HCT116 (cell line): Measurements from ENCODE around the gene EGFL8. TPM values are rescaled to one million over a fixed set of nuclear protein-coding genes. Genes with fewer than 3 reads are reported as not detected.

Experiments
- ATAC-seq: fragments of 200-7000 bp; cut with Tn5 transposase; 2 replicates; pipeline ENCODE4 v1.9.1; 2020; ENCODE audit warnings: mild to moderate bottlenecking, moderate library complexity
- BruUV-seq: library from RNA; stranded (reverse); fragments of 400-500 nt; replicated peaks from 2 replicates; lab custom pipeline; 2021; lab: Mats Ljungman, UMichigan
- CTCF ChIA-PET: fragments of 300-600 bp; sonication (Branson Sonifier 250); formaldehyde crosslinking; loops from one replicate; lab custom pipeline; 2021; ENCODE audit warnings: antibody characterized with exemption; lab: Charles Lee
- POLR2A ChIA-PET: fragments of 300-600, 350-600 bp; sonication (Branson Sonifier 250); formaldehyde crosslinking; loops from one replicate; lab custom pipeline; 2021; ENCODE audit warnings: antibody characterized with exemption; lab: Charles Lee
- RAD21 ChIA-PET, 2 experiments: fragments of 300-600 bp; sonication (Branson Sonifier 250); formaldehyde crosslinking; loops; one replicate each; lab custom pipeline; 2023; ENCODE audit warnings: low total read pairs in 2 of 2; ENCODE audit not compliant: uncharacterized antibody in 2 of 2, unreplicated experiment in 2 of 2, low non-redundant PET in 1 of 2; lab: Charles Lee
- DNase-seq: peaks from one replicate; pipeline ENCODE4 v3.0.0-alpha.2; 2010; ENCODE audit warnings: low read depth, low spot score
- H2AFZ ChIP-seq: fragments of 200-600 bp; shearing (Covaris generic), sonication (generic); 2 replicates; pipeline ENCODE4 v1.6.1; 2017; ENCODE audit warnings: low read depth, mixed run types, mixed read lengths, antibody characterized with exemption, low read length; ENCODE audit not compliant: poor library complexity, severe bottlenecking
- H3K27ac ChIP-seq: 2 replicates; pipeline ENCODE4 v1.5.1; 2012; ENCODE audit warnings: low read depth, low read length
- H3K27me3 ChIP-seq: fragments of 200-600 bp; sonication (generic); 2 replicates; pipeline ENCODE4 v1.6.1; 2016; ENCODE audit warnings: mixed run types, low read length, mixed read lengths; ENCODE audit not compliant: insufficient read depth
- H3K36me3 ChIP-seq, 2 experiments: fragments of 200-500 bp in 1 of 2; fragments of 200-600 bp in 1 of 2; sonication (Bioruptor generic) in 1 of 2; sonication (generic) in 1 of 2; 2 replicates each; pipeline versions ENCODE4 v1.5.1 to v1.6.1; 2014 to 2016; ENCODE audit warnings: low read length in 2 of 2, inconsistent platforms in 1 of 2, mixed read lengths in 1 of 2, mixed run types in 1 of 2; ENCODE audit not compliant: insufficient read depth in 2 of 2, control insufficient read depth in 1 of 2
- H3K4me1 ChIP-seq, 2 experiments: fragments of 200-600 bp in 1 of 2; sonication (generic) in 1 of 2; 2 replicates each; pipeline versions ENCODE4 v1.5.1 to v1.6.1; 2012 to 2017; ENCODE audit warnings: low read length in 2 of 2, inconsistent platforms in 1 of 2, mild to moderate bottlenecking in 1 of 2, mixed read lengths in 1 of 2, mixed run types in 1 of 2, moderate library complexity in 1 of 2; ENCODE audit not compliant: insufficient read depth in 2 of 2, control insufficient read depth in 1 of 2
- H3K4me2 ChIP-seq: fragments of 200-600 bp; sonication (generic); 2 replicates; pipeline ENCODE4 v1.6.1; 2017; ENCODE audit warnings: mixed run types, low read length, mixed read lengths
- H3K4me3 ChIP-seq, 2 experiments: fragments of 200-600 bp in 1 of 2; sonication (generic) in 1 of 2; replicated peaks in 1 of 2; 2 replicates each; pipeline ENCODE4 v1.5.1; 2011 to 2016; ENCODE audit warnings: low read length in 2 of 2, control low read depth in 1 of 2, low read depth in 1 of 2, mild to moderate bottlenecking in 1 of 2, mixed read lengths in 1 of 2, mixed run types in 1 of 2
- H3K79me2 ChIP-seq: fragments of 200-600 bp; sonication (generic); 2 replicates; pipeline ENCODE4 v1.6.1; 2017; ENCODE audit warnings: mild to moderate bottlenecking, mixed run types, low read length, moderate library complexity, mixed read lengths; ENCODE audit not compliant: insufficient read depth
- H3K9ac ChIP-seq: fragments of 200-600 bp; sonication (generic); 2 replicates; pipeline ENCODE4 v1.6.1; 2016; ENCODE audit warnings: low read length, mixed read lengths
- H3K9me2 ChIP-seq: fragments of 200-600 bp; sonication (generic), shearing (Covaris generic); 2 replicates; pipeline ENCODE4 v1.6.1; 2017; ENCODE audit warnings: mixed run types, mild to moderate bottlenecking, moderate library complexity; ENCODE audit not compliant: insufficient read depth
- H3K9me3 ChIP-seq, 2 experiments: fragments of 200-500 bp in 1 of 2; fragments of 200-600 bp in 1 of 2; sonication (Bioruptor generic) in 1 of 2; sonication (generic) in 1 of 2; 2 replicates each; pipeline ENCODE4 v1.6.1; 2014 to 2017; ENCODE audit warnings: low read length in 2 of 2, mixed read lengths in 2 of 2, inconsistent platforms in 1 of 2, low read depth in 1 of 2, mild to moderate bottlenecking in 1 of 2, mixed run types in 1 of 2, moderate library complexity in 1 of 2; ENCODE audit not compliant: control insufficient read depth in 1 of 2, insufficient read depth in 1 of 2
- H4K20me1 ChIP-seq: fragments of 200-600 bp; sonication (generic), shearing (Covaris generic); 2 replicates; pipeline ENCODE4 v1.6.1; 2017; ENCODE audit warnings: mixed run types, mild to moderate bottlenecking, moderate library complexity; ENCODE audit not compliant: insufficient read depth
- CBX3 ChIP-seq: IDR thresholded peaks from 2 replicates; pipeline ENCODE4 v1.6.1; 2012; ENCODE audit warnings: low read depth
- CEBPB ChIP-seq: IDR thresholded peaks from 2 replicates; pipeline ENCODE4 v1.6.1; 2012; ENCODE audit warnings: low read depth
- CTCF ChIP-seq, 3 experiments: fragments of 200-600 bp in 1 of 3; sonication (generic) in 1 of 3; IDR thresholded peaks in 2 of 3; conservative IDR thresholded peaks in 1 of 3; 2 replicates each; pipeline ENCODE4 v1.5.1; 2012 to 2017; ENCODE audit warnings: low read depth in 2 of 3, low read length in 2 of 3, antibody characterized with exemption in 1 of 3, borderline replicate concordance in 1 of 3, control low read depth in 1 of 3, mild to moderate bottlenecking in 1 of 3, mixed read lengths in 1 of 3, mixed run types in 1 of 3, moderate library complexity in 1 of 3; ENCODE audit not compliant: insufficient read depth in 1 of 3
- EGR1 ChIP-seq: IDR thresholded peaks from 2 replicates; pipeline ENCODE4 v1.6.1; 2012; ENCODE audit warnings: low read depth
- ELF1 ChIP-seq: IDR thresholded peaks from 2 replicates; pipeline ENCODE4 v1.6.1; 2012; ENCODE audit warnings: low read depth, borderline replicate concordance
- EZH2 ChIP-seq: fragments of 200-600 bp; sonication (generic); IDR thresholded peaks from 2 replicates; pipeline ENCODE4 v1.6.1; 2017; ENCODE audit warnings: antibody characterized with exemption, mixed run types
- FOSL1 ChIP-seq: IDR thresholded peaks from 2 replicates; pipeline ENCODE4 v1.6.1; 2012; ENCODE audit warnings: low read depth
- MAX ChIP-seq: IDR thresholded peaks from 2 replicates; pipeline ENCODE4 v1.6.1; 2012
- POLR2A ChIP-seq: IDR thresholded peaks from 2 replicates; pipeline ENCODE4 v1.7.0; 2011; ENCODE audit warnings: borderline replicate concordance; ENCODE audit not compliant: insufficient read depth, insufficient read length; ENCODE audit errors: extremely low read depth
- RAD21 ChIP-seq: IDR thresholded peaks from 2 replicates; pipeline ENCODE4 v1.6.1; 2012; ENCODE audit warnings: low read depth, mild to moderate bottlenecking
- SP1 ChIP-seq: IDR thresholded peaks from 2 replicates; pipeline ENCODE4 v1.6.1; 2012; ENCODE audit warnings: low read depth
- ZNF274 ChIP-seq: fragments of 200-500 bp; sonication (Bioruptor generic); IDR thresholded peaks from 2 replicates; pipeline ENCODE4 v1.6.1; 2014; ENCODE audit warnings: mild to moderate bottlenecking, low read depth, low read length, inconsistent platforms
- intact Hi-C: fragments of 100-400 bp; cut with micrococcal nuclease; formaldehyde crosslinking; loops from 2 replicates; pipeline ENCODE4 v1.10.0; 2022
- total RNA-seq: library from RNA; stranded (reverse); gene quantifications from one replicate; pipeline ENCODE4 v1.2.1, GENCODE V29; 2021; ENCODE audit not compliant: unreplicated experiment
- TF ChIP-seq, protein P1 (sequence below): IDR thresholded peaks from 2 replicates; pipeline ENCODE4 v1.6.1; 2012; ENCODE audit warnings: low read depth
- TF ChIP-seq, protein P2 (sequence below): IDR thresholded peaks from 2 replicates; pipeline ENCODE4 v1.6.1; 2011; ENCODE audit warnings: mild to moderate bottlenecking, low read length, moderate library complexity; ENCODE audit not compliant: insufficient replicate concordance; ENCODE audit errors: extremely low read depth

EGFL8 gene
- total RNA-seq, 1 experiment from 2014 or later, result 29.0 TPM

- TF ChIP-seq EZH2 (no peak), EGR1 (no peak), CEBPB (no peak), CBX3 (no peak), MAX (no peak), ZNF274 (no peak), SP1 (no peak)
- TF ChIP-seq, all 23 proteins: peak for 0
Measured at GRCh38 chr6:32149092-32149755, 15.2 kb upstream of the EGFL8 start (continued).

DNA sequence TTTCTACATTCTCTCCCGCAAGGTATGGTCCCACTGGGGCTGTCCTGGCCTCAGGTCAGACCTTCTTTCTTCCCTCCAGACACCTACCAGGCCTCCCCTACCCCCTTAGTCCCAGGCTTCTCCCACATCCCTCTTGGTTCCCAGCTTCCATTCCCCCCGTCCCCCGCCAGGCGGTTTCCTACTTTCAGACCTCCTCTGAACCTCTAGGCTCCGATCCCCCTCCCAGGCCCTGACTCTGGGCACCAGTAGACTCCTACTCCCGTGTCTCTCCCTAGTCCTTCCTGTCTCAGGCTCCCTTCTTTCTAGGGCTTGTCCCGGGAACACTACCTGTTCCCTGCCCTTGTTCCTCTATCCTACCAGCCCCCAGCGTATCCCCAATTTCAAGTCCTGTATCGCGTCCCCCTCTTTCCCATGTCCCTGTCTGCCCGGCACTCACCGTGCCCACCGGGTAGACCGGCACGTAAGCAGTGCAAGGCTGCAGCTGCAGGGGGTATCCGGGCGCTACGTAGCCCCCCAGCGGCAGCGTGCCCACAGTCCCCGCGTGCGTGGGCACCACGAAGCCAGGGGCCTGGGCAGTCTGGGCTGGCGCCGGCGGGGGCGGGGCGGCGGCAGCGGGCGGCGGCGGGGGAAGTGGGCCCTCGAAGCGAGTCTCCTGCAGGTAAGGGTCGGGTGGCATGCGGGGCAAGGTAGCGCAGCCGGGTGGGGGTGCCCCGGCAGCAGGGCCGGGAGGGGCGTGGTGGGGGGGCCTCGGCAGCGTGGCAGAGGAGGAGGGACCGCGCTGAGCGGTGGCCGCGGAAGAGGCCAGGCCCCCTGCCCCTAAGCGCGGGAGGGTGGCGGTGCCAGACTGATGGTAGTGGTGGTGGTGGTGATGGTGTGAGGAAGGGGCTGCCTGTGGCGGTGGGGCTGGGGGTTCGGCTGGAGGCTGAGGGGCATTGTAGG lies 14.2 kb upstream of the EGFL8 start:
- Histone ChIP-seq H2AFZ (no peak overlapping the region), H3K79me2 (peaks cover 11% of the 10 kb centered on the region), H3K4me3 (no peak overlapping the region), H3K9me2 (no peaks in the 10 kb centered on the region), H3K9ac (no peak overlapping the region), H3K4me1 (peaks cover 12 to 22% of the 10 kb centered on the region in 2 experiments), H3K9me3 (no peaks in the 10 kb centered on the region), H3K27me3 (no peaks in the 10 kb centered on the region), H3K4me2 (no peak overlapping the region), H3K27ac (no peak overlapping the region), H3K36me3 (no peaks in the 10 kb centered on the region), H4K20me1 (no peaks in the 10 kb centered on the region)
- RAD21 ChIA-PET, result no interaction called here
- no TSS peak for BruUV-seq
- CTCF ChIA-PET, result no interaction called here
- intact Hi-C loops, result no loop called here
- ATAC-seq, result no peak
- POLR2A ChIA-PET, result interaction anchor here (0.7 kb wide), 1 partner anchor 21 kb away, joined by 3 read pairs; no protein-coding TSS in a partner anchor
- DNase-seq, result no peak
- TF ChIP-seq MAX (no peak), EZH2 (no peak), POLR2A (no peak), CBX3 (no peak), RAD21 (no peak), CEBPB (no peak), ZNF274 (no peak), ELF1 (no peak), FOSL1 (no peak), CTCF (IDR thresholded peaks at IDR 0.05 in 2 of 3, conservative IDR thresholded peaks at IDR 0.05 in 1 of 3; ENCODE audit: borderline replicate concordance in 1 of 3, insufficient read depth in 1 of 3, low read depth in 2 of 3, low read length in 2 of 3) (no peak)
- TF ChIP-seq, protein P1, sequence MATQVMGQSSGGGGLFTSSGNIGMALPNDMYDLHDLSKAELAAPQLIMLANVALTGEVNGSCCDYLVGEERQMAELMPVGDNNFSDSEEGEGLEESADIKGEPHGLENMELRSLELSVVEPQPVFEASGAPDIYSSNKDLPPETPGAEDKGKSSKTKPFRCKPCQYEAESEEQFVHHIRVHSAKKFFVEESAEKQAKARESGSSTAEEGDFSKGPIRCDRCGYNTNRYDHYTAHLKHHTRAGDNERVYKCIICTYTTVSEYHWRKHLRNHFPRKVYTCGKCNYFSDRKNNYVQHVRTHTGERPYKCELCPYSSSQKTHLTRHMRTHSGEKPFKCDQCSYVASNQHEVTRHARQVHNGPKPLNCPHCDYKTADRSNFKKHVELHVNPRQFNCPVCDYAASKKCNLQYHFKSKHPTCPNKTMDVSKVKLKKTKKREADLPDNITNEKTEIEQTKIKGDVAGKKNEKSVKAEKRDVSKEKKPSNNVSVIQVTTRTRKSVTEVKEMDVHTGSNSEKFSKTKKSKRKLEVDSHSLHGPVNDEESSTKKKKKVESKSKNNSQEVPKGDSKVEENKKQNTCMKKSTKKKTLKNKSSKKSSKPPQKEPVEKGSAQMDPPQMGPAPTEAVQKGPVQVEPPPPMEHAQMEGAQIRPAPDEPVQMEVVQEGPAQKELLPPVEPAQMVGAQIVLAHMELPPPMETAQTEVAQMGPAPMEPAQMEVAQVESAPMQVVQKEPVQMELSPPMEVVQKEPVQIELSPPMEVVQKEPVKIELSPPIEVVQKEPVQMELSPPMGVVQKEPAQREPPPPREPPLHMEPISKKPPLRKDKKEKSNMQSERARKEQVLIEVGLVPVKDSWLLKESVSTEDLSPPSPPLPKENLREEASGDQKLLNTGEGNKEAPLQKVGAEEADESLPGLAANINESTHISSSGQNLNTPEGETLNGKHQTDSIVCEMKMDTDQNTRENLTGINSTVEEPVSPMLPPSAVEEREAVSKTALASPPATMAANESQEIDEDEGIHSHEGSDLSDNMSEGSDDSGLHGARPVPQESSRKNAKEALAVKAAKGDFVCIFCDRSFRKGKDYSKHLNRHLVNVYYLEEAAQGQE, result no peak
- TF ChIP-seq, protein P2, sequence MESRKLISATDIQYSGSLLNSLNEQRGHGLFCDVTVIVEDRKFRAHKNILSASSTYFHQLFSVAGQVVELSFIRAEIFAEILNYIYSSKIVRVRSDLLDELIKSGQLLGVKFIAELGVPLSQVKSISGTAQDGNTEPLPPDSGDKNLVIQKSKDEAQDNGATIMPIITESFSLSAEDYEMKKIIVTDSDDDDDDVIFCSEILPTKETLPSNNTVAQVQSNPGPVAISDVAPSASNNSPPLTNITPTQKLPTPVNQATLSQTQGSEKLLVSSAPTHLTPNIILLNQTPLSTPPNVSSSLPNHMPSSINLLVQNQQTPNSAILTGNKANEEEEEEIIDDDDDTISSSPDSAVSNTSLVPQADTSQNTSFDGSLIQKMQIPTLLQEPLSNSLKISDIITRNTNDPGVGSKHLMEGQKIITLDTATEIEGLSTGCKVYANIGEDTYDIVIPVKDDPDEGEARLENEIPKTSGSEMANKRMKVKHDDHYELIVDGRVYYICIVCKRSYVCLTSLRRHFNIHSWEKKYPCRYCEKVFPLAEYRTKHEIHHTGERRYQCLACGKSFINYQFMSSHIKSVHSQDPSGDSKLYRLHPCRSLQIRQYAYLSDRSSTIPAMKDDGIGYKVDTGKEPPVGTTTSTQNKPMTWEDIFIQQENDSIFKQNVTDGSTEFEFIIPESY, result no peak
